ENCODE measurements around the gene SLC43A2. TPM values are rescaled to one million over a fixed set of nuclear protein-coding genes. Genes with fewer than 3 reads are reported as not detected.

SLC43A2 gene
- total and polyA plus RNA-seq, 2 of the 13 experiments (the other 11 are each of a cell fraction or from before 2014, with no cell fraction given) = 7.3 to 20.0 TPM

GRCh38 chr17:1627982-1628855 is at the start of gene SLC43A2 (continued):
- TF ChIP-seq BRCA1 (CRISPR knock-in tag; IDR thresholded peaks at IDR 0.05) = no peak
- TF ChIP-seq THAP9 (CRISPR knock-in tag; IDR thresholded peaks at IDR 0.05; ENCODE audit: borderline replicate concordance) = peak; percentile 61; the same call in 1 of the 2 replicates
- no peak for TF ChIP-seq PHF5A (CRISPR knock-in tag; IDR thresholded peaks at IDR 0.05; ENCODE audit: low read depth, unreplicated experiment)
- TF ChIP-seq ZBTB7B (CRISPR knock-in tag; IDR thresholded peaks at IDR 0.05) = peak; percentile 43; the same call in 1 of the 2 replicates
- TF ChIP-seq ZNF17 (CRISPR knock-in tag; IDR thresholded peaks at IDR 0.05) = no peak
- TF ChIP-seq ATRX (CRISPR knock-in tag; IDR thresholded peaks at IDR 0.05; ENCODE audit: borderline replicate concordance) = no peak
- TF ChIP-seq HDAC1 (CRISPR knock-in tag; IDR thresholded peaks at IDR 0.05) = no peak
- TF ChIP-seq PATZ1 (CRISPR knock-in tag; IDR thresholded peaks at IDR 0.05) = no peak; the same call in 1 of the 2 replicates
- no peak for TF ChIP-seq HOXA5 (CRISPR knock-in tag; IDR thresholded peaks at IDR 0.05)
- TF ChIP-seq ZNF296 (CRISPR knock-in tag; conservative IDR thresholded peaks at IDR 0.05) = no peak
- TF ChIP-seq KDM5A (IDR thresholded peaks at IDR 0.05; ENCODE audit: borderline replicate concordance, low read length) = no peak
- no peak for TF ChIP-seq SNAPC5 (CRISPR knock-in tag; IDR thresholded peaks at IDR 0.05; ENCODE audit: borderline replicate concordance)
- TF ChIP-seq SIN3B (IDR thresholded peaks at IDR 0.05; ENCODE audit: low read length) = no peak
- no peak for TF ChIP-seq ZNF281 (CRISPR knock-in tag; IDR thresholded peaks at IDR 0.05; ENCODE audit: borderline replicate concordance)
- no peak for TF ChIP-seq SP5 (CRISPR knock-in tag; IDR thresholded peaks at IDR 0.05; ENCODE audit: borderline replicate concordance, low read depth)
- TF ChIP-seq ZNF264 (CRISPR knock-in tag; IDR thresholded peaks at IDR 0.05) = no peak
- TF ChIP-seq REST (IDR thresholded peaks at IDR 0.05; ENCODE audit: borderline replicate concordance in 1 of 2, low read depth in 1 of 2, low read length in 2 of 2) = no peak; a peak in 1 of 4 replicates

Data from HepG2 (cell line).